ENCODE results near the gene CECR2.

Gene CECR2

GRCh38 chr22:17369439-17370025, at the start of gene CECR2:
Gene CECR2 (plus strand): TSS chr22:17369460. CDS start chr22:17369784, 324 bp downstream.
- DNase-seq (ENCODE audit: low read depth), result no peak

DNA sequence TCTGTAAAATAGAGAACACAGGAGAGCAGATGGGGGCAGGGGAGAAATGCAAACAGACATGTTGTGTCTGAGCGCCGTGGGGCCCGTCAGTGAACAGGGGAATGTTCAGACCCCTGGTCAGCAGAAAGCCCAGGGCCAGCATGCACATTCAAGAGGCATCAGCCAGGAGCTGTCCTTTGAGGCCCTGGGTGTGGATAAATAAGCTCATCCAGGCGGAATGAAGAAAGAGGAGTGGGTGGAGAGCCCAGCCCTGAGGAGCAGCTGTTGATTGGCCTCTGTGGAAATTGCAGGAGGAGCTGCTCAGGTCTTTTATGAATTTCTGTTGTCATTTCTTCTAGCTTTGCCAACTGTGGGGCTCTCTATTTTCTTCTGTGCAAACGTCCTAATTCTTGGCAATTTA, 49.7 kb upstream of the CECR2 start:
- no peak for DNase-seq (ENCODE audit: low read depth)

DNA sequence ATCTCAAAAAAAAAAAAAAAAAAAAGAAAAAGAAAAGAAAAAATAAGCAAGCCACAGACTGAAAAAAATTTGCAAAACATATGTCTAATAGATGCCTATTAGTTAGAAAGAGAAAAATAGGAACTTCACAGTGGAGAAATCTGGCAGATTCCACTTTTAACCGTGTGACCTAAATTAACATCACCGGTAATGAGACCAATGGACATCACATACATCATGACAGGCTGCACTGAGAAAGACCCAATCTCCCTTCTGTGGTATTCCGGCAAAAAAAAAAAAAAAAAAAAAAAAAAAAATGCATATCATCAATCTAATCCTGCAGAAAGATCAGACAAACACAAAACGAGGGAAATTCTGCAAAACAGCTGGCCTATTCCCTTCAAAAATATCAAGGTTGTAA, 46.7 kb upstream of the CECR2 start:
- no peak for DNase-seq (ENCODE audit: low read depth)

DNA sequence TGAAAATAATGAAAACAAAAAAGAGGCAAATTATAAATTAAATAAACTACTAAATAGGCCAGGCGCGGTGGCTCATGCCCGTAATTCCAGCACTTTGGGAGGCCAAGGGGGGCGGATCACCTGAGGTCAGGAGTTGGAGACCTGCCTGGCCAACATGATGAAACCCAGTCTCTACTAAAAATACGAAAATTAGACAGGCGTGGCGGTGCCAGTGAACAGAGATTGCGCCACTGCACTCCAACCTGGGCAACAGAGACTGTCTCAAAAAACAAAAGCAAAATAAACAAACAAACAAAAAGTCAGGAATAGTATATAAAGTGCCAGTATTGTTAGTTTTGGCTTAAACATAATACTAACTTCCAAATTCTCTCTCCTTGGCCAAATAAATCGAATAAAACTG, 37.6 kb upstream of the CECR2 start:
- no peak for DNase-seq (ENCODE audit: low read depth)

- no peak for DNase-seq (ENCODE audit: low read depth)
Observed at GRCh38 chr22:17332109-17332800, 37.0 kb upstream of the CECR2 start.

- DNase-seq (ENCODE audit: low read depth), result no peak
Observed at GRCh38 chr22:17334059-17334458, 35.2 kb upstream of the CECR2 start.

- no peak for DNase-seq (ENCODE audit: low read depth)
Observed at GRCh38 chr22:17334983-17335382, 34.3 kb upstream of the CECR2 start.

- no peak for DNase-seq (ENCODE audit: low read depth)
Observed at GRCh38 chr22:17336061-17336460, 33.2 kb upstream of the CECR2 start.

- no peak for DNase-seq (ENCODE audit: low read depth)
Observed at GRCh38 chr22:17337639-17338038, 31.6 kb upstream of the CECR2 start.

DNA sequence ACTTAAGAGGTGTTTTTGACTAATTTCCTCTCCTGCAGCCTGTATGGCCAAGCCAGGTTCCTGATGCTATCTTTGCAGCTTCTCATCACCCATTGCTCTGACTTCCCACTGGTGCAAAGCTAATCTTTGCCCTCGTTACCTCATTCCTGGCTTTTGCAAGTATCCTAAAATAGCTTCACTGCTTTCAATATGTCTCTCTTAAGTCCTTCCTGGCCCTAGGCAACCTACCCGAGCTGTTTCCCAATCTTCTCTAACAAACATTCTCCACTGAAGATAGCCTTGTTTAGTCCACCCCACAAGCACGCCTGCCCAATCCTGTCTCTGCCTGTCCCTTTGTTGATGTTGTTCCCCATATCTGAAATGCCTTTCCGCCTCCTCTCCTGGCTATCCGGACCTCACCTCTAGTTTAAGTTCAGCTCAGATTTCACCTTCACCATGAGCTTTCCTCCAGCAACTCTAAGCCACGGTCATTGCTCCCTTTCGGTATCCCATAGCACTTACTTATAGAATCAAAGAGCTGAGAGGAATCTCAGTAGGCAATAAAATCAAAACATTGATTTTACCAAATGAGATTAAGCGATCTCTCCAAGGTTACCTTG, 30.1 kb upstream of the CECR2 start:
- DNase-seq (ENCODE audit: low read depth), result no peak

- DNase-seq (ENCODE audit: low read depth), result no peak
Observed at GRCh38 chr22:17342361-17342760, 26.9 kb upstream of the CECR2 start.

DNA sequence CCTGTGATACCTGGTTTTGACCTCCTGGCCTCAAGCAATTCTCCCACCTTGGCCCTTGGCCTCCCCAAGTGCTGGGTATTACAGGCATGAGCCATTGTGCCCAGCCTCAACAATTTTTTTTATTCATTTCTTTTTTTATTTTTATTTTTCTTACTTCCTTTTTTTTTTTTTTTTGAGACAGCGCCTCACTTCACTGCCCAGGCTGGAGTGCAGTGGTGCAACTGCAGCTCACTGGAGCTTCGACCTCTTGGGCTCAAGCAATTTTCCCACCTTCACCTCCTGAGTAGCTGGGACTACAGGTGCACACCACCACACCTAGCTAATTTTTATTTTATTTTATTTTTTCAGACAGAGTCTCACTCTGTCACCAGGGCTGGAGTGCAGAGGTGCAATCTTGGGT, 25.5 kb upstream of the CECR2 start:
- DNase-seq (ENCODE audit: low read depth), result no peak

- DNase-seq (ENCODE audit: low read depth), result no peak
Observed at GRCh38 chr22:17346578-17346977, 22.7 kb upstream of the CECR2 start.

DNA sequence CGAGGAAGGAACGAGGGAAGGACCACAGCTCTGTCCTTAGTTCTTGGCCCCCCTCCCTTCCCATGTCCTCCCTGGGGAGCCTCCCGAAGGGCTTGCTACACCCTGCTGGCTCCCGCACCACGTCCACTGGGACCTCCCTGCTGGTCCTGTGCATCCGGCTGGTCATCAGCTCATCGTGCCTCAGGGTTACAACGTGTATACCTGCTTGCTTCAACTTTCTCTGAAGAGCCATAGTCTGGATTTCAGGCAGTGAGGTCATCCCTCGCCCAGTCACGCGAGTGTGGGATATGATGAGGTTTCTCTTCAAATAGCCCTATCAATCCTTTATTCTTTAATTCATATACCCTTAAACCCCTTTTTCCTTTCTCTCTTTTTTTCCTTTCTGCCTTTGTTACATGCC, 21.5 kb upstream of the CECR2 start:
- no peak for DNase-seq (ENCODE audit: low read depth)

DNA sequence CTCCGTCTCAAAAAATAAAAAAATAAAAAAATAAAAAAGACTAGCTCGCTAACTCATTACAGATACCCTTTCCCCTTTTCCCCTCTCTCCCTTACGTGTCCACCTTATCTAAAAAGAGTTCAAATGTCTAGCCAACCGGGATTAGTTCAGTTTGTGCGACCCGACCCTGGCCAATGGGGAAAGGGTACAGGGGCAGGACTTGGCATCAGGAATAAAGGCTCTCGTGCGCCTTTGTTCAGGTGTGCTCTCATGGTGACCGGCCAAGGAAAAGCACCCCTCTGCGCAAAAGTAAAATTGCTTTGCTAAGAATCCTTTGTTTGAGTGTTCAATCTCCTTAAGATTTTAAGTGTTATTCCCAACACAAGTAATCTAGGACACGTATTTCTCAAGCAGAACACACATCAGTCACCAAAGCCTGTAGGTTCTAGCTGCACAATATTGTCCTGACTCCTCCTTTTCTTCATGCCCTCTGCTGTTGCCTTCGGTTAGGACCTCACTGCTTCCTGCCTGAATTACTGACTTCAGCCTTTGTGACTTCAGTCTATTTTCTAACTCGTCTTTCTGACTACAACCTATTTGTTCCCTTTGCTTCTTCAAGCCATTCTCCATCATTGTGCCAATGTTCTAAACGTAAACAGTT, 20.7 kb upstream of the CECR2 start:
- no peak for DNase-seq (ENCODE audit: low read depth)

DNA sequence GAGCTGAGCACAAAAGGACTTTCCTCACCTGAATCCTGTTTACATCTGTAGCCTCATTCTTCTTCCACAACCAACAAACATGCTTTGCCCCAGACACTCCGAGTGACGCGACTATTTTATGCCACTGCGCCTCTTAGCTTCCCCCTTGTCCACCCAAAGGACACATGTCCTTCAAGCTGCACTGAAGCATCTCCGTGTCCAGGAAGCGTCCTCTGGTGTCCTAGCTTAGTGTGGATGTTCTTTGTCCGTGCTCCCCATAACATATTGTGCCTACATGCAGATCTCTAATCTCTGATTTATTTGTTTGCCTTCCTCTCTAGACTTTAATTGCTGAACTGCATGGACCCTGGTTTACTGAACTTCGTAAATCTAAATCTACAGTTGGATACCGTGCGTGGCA, 20.1 kb upstream of the CECR2 start:
- DNase-seq (ENCODE audit: low read depth), result no peak

DNA sequence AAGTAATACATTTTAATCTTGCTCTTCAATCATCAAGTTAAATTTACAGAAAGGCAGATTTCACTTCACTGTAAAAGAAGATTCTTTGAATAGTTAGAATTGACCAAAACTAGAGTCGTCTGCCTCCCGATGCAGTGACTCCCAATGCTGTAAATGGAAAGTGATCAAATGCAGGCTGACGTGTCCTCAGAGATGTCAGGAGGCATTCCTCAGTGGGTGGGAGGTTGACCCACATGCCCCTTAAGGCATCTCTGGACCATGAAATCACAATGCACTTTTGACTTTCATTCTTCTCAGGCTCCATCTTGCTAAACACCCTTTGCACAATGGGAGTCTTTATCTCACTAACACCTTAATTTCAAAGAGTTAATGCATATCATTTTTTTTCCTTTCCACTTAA, 19.0 kb upstream of the CECR2 start:
- no peak for DNase-seq (ENCODE audit: low read depth)

DNA sequence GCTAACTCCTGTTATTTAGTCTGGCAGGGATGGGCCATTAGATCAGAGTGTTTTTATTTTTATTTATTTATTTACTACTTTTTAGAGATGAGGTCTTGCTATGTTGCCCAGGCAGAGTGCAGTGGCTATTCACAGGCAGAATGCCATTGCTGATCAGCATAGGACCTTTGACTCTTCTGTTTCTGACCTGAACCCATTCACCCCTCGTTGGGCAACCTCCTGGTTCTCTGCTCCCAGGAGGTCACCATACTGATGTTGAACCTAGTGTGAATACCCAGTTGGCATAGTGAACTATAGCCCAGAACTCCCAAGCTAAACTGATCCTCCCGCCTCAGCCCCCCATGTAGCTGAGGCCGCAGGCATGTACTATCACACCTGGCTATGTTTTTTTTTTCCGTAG, 16.5 kb upstream of the CECR2 start:
- DNase-seq (ENCODE audit: low read depth), result no peak

DNA sequence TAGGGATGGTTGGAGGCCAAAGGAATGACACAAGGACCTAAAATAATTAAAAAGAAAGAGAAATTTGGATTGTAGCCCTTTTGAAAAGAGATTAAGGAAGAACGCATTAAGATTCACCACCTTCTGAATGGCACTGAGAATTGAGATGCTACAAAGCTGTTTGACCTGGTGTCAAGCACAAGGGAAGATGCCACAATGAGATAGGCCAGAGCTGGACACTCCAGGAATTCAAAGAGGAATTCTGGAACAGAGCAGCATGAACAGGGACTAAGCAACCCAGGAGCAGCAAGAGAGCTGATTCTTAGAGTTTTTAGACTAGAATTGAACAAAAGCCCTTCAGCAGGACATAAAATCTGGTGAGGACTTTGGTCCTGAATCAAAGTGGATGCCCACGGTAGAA, 11.6 kb upstream of the CECR2 start:
- DNase-seq (ENCODE audit: low read depth), result no peak

GRCh38 chr22:17358415-17358814, 10.8 kb upstream of the CECR2 start:
- DNase-seq (ENCODE audit: low read depth), result no peak

- no peak for DNase-seq (ENCODE audit: low read depth)
Observed at GRCh38 chr22:17359501-17359900, 9.8 kb upstream of the CECR2 start.

DNA sequence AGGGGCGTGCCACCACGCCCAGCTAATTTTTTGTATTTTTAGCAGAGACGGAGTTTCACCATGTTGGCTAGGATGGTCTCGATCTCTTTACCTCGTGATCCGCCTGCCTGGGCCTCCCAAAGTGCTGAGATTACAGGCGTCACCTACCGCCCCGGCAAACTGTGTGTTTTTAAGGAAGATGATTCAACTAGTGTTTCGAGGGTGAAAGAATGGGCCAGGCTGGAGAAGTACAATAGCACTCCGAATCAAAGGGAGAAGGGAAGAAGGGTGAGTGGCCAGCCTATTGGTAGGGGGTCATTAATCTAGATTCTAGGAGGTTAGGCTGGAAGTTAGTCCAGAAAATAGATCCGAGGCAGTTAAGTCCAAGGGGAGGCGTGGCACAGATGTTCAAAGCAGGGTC, 2.9 kb upstream of the CECR2 start:
- DNase-seq (ENCODE audit: low read depth), result no peak

DNA sequence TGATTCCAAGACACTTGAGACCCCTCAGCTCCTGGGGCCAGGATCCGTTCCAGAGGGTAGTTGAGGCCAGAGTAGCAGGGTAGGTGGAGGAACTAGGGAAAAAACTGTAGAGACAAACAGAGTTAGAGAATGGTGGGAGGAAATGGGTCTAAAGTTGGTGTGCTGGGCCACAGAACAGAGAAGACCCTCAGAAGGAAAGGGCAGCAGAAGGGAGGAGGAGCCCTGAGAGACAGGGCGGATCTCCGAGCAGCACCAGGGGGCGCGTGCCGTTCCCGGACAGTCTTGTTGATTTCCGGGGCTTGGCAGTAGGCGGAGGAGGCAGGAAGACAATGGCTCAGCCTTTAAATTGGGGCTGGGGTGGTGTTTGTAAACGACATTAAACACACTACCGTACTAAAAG, 2.4 kb upstream of the CECR2 start:
- DNase-seq (ENCODE audit: low read depth), result no peak
